Activated CD8-positive, alpha-beta memory T cell treated with anti-CD3 and anti-CD28 coated beads for 48 hours (primary cell): ENCODE results near the gene SLC27A2.
"Not testable (repeated sequence)": the region's sequence is repeated elsewhere in the genome, so short reads cannot be mapped to it uniquely, and the experiment has no call there.

ENCODE experiments used
- DNase-seq, 3 experiments: peaks; one replicate each; pipeline ENCODE4 v3.0.0-alpha.2; 2020; ENCODE audit warnings: low read depth in 2 of 3, low spot score in 2 of 3

The SLC27A2 gene

DNA sequence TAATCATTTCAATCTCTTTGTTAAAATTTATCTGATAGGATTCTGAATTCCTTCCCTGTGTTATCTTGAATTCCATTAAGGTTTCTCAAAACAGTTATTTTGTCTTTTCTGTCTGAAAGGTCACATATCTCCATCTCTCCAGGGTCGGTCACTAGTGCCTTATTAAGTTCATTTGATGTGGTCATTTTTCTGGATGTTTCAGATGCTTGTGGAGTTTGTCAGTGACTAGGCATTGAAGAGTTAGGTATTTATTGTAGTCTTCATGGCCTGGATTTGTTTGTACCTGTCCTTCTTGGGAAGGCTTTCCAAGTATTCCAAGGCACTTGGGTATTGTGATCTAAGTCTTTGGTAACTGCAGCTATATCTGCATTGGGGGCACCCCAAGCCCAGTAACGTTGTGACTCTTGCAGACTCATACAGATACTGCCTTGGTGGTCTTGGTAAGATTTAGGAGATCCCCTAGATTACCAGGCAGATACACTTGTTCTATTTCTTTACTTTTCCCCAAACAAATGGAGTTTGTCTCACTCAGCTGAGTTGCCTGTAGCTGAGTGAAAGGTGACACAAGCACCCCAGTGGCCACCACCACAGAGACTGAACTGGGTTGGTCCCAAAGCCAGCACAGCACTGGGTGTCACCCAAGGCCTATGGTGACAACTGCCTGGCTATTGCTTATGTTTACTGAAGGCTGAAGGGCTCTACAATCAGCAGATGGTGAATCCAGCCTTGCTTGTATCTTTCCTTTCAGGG lies 18.9 kb upstream of the SLC27A2 start:
- no peak for DNase-seq

DNA sequence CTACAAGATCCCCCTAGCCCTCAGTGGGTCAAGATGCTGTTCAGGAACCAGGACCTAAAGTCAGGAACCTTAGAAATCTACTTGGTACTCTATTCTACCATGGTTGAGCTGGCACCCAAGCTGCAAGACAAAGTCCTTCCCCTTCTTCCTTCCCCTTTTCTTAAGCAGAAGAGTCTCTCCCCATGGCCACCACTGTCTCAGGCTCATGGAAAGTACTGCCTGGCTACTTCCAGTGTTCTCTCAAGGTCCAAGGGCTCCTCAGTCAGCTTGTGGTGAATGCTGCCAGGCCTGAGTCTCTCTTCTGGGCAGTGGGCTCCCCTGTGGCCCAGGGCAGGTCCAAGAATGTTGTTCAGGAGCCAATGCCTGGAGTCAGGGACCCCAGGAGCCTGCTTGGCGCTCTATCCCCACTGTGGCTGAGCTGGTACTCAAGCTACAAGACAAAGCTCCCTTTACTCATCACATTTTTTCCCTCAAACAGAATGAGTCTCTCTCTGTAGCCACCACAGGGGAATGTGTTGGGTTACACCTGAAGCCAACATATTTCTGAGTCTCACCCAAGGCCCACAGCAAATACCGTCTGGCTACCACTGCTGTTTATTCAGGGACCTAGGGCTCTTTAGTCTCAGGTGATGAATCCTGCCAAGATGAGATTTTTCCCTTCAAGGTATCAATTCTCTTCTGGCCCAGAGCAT lies 18.1 kb upstream of the SLC27A2 start:
- DNase-seq, result no peak

DNA sequence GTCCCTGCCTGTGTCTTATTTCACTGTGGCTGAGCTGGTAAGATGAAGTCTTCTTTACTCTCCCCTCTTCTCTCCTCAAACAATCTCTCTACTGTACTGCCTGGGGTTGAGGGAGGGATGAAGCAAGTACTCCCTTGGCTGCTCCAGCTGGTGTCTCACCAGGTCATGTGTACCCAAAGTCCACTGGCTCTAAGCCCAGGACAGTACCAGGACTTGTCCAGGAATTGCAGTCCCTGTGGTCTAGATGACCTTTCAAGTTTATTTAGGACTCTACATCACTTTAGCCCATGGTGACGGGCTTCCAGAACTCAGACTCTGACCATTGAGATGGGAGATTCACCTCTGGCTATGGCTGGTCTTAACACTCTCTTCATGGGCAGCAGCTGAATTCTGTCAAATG lies 17.5 kb upstream of the SLC27A2 start:
- DNase-seq, result no peak

DNA sequence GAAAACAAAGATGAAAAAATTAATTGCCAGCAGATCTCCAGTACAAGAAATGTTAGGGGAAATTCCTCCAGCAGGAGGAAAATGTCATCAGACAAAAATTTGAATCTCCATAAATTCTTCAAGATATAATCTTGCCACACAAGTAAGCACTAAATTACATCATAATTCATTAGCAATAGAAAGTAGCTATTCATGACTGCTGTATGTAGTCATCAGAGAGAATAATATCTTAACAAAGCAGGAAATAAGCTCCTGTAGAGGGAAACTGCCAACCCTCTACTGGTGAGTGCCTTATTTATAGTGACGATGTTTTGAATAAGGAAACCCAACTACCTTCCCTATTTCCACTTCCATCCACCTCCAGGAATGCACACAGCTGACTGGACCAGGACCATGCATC lies 15.8 kb upstream of the SLC27A2 start:
- DNase-seq, result no peak

DNA sequence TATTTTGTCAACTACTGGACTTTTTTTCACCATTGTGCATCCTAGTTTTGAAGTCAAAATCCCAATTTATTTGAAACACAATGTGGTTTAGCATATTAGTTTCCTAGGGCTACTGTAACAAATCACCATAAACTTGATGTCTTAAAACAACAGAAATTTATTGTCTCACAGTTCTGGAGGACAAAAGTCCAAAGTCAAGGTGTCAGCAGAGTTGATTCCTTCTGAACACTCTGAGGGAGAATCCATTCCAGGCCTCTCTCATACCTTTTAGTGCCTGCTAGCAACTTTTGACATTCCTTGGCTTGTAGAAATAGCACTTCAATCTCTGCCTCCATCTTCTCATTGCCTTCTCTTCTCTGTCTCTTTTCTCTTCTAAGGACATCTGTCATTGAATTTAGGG lies 14.9 kb upstream of the SLC27A2 start:
- no peak for DNase-seq

DNA sequence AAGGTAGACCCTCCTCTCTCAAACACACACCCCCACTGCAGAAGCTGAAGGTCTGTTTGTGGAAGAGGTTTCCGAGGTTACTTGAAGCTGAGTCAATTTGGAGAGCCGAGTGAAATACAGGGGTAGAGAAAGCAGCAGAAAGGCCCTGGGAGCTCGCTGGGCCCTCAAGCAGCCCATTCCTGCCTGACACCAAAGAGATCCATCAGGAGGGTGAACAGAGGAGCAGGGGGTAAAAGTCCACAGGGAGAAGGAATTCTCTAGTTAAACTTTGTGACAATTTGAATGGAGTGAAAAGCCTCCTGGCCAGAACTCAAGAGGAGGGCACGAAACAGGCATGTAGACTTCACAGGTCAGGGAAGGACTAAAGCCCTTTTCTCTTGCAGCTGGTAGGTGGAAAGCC lies 13.6 kb upstream of the SLC27A2 start:
- no peak for DNase-seq

DNA sequence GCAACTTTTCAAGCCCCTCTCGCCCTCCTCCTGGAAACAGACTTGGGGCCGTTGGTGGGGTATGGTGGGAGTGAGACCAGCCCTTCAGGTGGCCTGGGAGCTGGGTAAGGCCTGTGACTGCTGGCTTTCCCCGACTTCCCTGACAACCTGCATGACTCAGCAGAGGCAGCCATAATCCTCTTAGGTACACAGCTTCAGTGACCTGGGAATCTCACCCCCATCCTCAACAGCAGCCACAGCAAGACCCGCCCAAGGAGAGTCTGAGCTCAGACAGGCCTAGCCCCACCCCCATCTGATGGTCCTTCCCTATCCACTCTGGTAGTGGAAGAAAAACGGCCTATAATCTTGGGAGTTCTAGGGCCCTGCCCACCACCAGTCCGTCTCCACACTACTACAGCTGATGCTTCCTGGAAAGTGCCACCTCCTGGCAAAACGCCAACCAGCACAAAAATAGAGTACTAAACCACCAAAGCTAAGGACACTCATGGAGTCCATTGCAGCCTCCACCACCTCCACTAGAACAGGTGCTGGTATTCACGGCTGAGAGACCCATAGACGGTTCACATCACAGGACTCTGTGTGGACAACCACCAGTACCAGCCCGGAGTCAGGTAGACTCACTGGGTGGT lies 13.1 kb upstream of the SLC27A2 start:
- no peak for DNase-seq

DNA sequence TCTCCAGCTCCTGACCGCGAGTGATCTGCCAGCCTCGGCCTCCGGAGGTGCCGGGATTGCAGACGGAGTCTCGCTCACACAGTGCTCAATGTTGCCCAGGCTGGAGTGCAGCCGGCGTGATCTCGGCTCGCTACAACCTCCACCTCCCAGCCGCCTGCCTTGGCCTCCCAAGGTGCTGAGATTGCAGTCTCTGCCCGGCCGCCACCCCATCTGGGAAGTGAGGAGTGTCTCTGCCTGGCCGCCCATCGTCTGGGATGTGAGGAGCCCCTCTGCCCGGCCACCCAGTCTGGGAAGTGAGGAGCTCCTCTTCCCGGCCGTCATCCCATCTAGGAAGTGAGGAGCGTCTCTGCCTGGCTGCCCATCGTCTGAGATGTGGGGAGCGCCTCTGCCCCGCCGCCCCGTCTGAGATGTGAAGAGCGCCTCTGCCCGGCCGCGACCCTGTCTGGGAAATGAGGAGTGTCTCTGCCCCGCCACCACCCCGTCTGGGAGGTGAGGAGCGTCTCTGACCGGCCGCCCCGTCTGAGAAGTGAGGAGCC lies 9.6 kb upstream of the SLC27A2 start:
- not testable (repeated sequence) for DNase-seq

DNA sequence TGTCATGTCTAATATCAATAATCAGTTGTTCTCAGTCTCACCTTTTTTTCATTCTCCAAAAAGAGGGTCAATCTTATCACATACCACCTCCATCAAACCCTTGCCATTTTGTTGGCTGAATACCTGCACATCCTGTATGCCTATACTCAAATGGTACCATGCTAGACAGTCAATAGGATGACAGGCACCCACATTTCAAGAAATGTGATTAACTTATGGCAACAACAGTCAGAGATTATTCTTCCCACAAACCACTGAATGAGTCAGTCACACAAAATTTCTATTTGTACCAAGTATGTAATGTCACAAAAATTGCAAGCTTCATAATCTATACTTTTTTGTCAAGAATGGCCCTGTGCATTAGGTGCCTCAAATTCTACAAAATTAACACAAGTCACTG lies 5.1 kb upstream of the SLC27A2 start:
- DNase-seq, result no peak

DNA sequence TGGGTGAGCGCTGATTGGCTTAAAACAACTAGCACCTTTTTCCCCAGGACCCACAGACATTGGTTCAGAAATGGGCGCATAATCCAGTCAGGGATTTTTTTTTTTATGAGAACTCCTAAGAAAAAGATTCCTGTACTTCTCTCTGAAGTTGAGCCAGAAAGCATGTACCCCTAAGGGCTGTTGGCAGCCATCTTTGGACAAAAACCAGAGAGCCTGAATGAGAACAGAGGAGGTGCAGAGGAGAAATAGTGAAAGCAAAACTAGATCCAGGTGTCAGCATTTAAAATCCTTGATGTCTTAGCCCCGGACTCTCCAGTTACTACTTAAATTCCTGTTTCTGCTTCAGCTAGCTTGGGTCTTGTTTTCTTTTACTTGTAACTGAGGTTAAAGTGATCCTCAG lies 1.9 kb upstream of the SLC27A2 start:
- no peak for DNase-seq

DNA sequence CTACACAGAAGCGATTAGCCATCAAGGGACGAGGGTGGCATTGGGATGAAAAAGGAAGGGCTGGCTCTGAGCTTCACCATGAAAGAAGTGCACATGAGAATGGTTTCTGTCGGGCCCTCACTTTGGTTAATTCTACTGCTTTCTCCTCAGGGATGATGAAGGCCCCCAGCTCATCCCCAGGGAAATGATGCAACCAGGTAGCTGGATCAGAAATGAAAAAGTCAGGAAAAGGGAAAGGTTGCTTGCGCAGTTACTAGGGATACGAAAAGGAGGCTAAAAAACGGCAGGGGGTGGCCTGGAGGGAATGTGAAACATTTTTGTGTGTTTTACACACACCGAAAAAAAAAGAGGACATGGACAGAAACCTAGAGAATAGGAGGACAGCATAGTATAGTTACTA lies 1.4 kb upstream of the SLC27A2 start:
- DNase-seq, result no peak

DNA sequence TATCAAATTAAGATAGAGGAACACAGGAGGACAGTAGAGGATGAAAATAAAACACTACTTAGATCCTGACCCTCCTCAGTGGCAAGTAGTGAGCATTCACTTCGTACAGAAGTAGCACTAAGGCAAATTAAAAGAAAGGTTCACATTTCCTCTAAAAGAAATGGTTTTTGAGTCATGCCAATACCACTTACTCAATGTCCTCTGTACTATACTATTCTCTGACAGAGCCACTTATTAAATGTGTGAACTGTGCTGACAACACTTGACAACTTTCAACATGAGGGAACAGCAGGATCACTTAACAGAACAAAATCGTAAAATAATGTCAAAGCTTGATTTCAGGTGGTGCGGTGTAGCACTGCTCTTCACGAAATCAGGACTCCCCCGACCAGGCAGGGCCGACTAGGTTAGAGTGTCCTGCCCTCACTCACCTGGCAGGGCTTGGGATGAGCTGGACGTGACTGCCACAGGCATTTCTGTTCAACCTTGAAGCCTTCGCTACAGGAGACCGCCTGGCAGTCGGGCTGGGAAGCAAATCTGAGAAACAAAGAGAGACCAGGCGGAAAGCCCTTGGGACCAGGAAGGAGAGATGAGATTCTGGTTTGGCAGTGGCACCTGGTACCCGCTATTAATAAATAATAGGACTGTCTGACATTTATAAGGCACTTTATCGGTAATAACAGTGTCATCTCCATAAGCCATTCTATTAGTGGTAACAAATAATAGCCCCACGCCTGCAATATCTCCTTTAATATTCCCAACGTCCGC lies 611 bp upstream of the SLC27A2 start:
- no peak for DNase-seq

DNA sequence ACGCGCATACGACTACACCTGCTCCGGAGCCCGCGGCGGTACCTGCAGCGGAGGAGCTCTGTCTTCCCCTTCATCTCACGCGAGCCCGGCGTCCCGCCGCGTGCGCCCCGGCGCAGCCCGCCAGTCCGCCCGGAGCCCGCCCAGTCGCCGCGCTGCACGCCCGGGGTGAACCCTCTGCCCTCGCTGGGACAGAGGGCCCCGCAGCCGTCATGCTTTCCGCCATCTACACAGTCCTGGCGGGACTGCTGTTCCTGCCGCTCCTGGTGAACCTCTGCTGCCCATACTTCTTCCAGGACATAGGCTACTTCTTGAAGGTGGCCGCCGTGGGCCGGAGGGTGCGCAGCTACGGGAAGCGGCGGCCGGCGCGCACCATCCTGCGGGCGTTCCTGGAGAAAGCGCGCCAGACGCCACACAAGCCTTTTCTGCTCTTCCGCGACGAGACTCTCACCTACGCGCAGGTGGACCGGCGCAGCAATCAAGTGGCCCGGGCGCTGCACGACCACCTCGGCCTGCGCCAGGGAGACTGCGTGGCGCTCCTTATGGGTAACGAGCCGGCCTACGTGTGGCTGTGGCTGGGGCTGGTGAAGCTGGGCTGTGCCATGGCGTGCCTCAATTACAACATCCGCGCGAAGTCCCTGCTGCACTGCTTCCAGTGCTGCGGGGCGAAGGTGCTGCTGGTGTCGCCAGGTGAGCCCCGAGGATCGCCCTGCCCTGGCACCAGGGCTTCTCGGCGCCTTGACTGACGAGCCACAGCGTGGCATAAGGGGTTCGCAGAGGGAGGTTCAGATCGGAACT lies 420 bp downstream of the SLC27A2 start:
- peak; percentile 6 to 27 (median 23) for DNase-seq

DNA sequence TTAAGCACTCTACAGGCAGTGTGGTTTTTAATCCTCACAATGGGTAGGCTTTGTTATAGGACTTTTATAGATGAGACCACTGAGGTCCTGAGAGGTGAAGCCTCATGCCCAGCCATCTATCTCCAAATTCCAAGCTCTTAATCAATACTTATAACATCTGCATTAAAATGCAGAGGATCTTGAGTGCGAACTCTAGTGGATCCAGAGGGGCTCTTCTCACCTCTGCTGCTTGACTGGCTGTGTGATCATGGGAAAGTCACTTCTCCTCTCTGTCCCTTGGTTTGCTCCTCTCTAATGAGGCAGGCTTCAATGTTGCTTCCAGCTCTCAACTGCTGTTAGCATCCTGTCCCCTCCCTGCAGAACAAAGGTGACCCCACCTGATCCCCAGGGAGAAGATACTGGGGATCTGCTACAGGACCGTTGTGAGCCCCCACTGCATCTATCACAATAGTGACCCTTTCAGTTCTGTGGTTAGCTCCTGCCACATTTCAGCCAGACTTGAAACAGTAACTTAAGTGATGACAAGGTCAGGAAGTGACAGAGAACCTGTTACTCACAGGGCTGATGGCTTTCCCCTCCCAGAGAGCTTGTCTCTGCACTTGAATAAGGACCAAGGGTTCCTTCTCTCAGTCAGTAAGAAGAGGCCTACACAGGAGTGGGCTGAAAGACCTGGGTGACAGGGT lies 1.3 kb downstream of the SLC27A2 start:
- peak in 2 of 3 experiments; percentile 2 to 10 for DNase-seq

DNA sequence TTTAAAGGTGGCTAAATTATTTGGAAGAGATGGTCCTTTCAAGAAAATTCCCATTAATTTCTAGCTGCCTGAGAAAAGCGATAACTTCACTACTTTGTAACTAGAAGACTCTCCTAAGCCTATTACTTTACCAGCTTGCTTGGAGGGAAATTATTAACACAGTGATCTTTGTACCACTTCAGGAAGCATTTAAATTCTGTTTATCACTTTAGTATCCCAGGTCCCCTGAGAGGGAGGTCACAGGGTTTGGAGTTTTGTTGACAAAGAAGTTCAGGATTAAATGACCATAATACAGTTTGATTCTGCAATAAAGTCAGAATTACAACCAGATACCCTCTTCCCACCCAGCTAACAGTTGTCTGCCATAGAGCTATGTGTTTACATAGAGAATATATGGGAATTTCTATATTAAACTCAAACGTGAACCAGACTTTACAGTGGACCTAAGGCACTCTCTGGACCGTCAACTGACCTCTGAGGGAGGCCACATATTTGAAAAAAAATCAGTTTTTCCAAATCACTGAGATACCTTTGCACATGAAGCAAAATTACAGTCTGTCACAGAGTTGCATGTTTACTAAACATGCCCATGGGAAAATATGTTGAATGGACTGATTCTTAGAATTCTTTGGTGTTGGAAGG lies 3.0 kb downstream of the SLC27A2 start:
- no peak for DNase-seq

DNA sequence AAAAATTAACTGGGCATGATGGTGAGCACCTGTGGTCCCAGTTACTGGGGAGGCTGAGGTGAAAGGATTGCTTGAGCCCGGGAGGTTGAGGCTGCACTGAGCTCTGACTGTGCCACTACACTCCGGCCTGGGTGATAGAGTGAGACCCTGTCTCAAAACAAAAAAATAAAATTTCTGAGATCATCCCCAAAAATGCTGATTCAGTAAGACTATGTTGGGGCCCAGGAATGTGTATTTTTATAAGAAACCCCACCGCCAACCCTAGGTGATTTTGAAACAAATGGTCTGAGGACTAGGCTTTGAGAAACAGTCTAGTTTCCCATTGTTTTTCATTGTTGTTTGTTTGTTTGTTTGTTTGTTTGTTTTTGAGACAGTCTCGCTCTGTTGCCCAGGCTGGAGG lies 4.1 kb downstream of the SLC27A2 start:
- DNase-seq, result no peak

DNA sequence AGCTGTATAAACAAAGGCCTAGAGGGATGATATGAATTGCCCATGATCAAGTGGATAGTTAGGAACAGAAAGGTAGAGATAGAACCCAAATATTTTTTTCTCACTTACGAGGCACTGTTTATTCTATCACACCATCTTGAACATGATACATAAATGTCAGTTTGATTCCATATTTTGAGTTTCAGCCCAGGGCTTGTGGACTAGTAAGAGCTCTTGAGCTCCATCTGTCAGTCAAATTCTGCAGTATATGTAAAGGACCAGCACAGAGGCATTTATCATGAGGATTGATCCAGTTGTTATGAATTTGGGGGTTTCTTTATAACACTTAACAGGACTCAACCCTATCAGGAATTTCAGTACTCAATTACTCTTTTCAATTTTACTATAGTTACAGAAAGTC lies 4.8 kb downstream of the SLC27A2 start:
- DNase-seq, result no peak

DNA sequence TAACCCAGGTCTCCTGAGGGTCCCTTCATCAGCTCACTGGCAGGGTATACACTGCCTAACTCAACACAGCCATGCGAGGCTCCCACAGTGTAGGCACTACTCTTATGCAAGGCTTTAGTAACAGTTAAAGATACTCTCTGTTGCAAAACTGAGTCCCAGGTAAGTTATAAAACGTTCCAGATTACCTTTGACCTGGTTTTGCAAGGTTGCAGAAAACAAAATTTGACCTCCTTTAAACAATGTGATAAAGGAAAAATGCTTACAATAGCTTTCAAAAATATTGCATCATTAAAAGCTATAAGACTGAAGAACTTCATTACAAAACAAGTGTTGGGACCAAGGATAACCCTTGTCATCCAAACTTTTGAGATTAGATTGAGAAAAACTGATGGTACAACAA lies 5.5 kb downstream of the SLC27A2 start:
- no peak for DNase-seq

DNA sequence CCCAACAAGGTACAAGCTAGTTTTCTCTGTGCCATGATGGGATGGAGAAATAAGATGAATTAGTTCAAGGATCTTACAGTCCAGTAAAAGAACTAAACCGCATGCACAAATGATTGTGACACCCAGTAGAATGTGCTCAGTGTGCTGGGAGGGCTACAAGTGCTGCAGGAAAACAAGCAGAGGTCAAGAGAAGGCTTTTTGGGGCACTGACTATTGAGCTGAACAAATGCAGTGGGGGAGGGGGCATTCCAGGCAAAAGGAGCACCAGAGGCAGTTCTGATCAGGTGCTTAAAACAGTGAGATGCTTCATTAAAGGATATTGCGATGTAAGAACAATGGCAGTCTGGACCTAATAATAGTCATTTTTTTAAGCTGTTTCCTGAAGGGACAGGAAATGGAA lies 6.0 kb downstream of the SLC27A2 start:
- DNase-seq, result no peak

DNA sequence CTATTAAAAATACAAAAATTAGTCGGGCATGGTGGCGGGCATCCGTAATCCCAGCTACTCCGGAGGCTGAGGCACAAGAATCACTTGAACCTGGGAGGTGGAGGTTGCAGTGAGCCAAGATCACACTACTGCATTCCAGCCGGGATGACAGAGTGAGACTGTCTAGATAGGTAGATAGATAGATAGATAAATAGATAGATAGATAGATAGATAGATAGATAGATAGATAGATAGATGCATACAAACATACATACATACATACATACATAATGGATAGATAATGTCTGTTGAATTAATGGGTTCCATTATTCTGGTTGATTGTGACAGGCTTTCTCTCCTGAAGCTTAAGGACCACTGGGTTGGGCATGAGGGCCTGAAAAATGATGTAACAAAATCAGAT lies 6.8 kb downstream of the SLC27A2 start:
- DNase-seq, result not testable (repeated sequence)
